H9 (cell line): ENCODE measurements around the gene CSNK1A1L. TPM values are rescaled to one million over a fixed set of nuclear protein-coding genes. Genes with fewer than 3 reads are reported as not detected.
"Not testable (repeated sequence)": the region's sequence is repeated elsewhere in the genome, so short reads cannot be mapped to it uniquely, and the experiment has no call there.

ENCODE experiments used
- DNase-seq: peaks from one replicate; pipeline ENCODE4 v3.0.0-alpha.2; 2017
- H2AFZ ChIP-seq: one replicate; pipeline ENCODE4 v1.6.1; 2013; ENCODE audit warnings: mild to moderate bottlenecking, low read length, control low read depth, moderate library complexity
- H2AK5ac ChIP-seq: 2 replicates; pipeline ENCODE4 v1.6.1; 2013; ENCODE audit warnings: low read length, control low read depth, mixed read lengths; ENCODE audit not compliant: insufficient read length
- H2BK120ac ChIP-seq: one replicate; pipeline ENCODE4 v1.6.1; 2013; ENCODE audit warnings: low read depth, mild to moderate bottlenecking, low read length, control low read depth, inconsistent platforms; ENCODE audit not compliant: poor library complexity, severe bottlenecking
- H2BK12ac ChIP-seq: 2 replicates; pipeline ENCODE4 v1.6.1; 2013; ENCODE audit warnings: low read length, control low read depth, mixed read lengths, low read depth; ENCODE audit not compliant: insufficient read length
- H2BK15ac ChIP-seq: 2 replicates; pipeline ENCODE4 v1.6.1; 2013; ENCODE audit warnings: low read depth, low read length, control low read depth
- H2BK20ac ChIP-seq: one replicate; pipeline ENCODE4 v1.6.1; 2013; ENCODE audit warnings: low read depth, mild to moderate bottlenecking, low read length, control low read depth, inconsistent platforms; ENCODE audit not compliant: poor library complexity, severe bottlenecking
- H2BK5ac ChIP-seq: 2 replicates; pipeline ENCODE4 v1.6.1; 2013; ENCODE audit warnings: low read length, control low read depth, mixed read lengths; ENCODE audit not compliant: insufficient read length
- H3K14ac ChIP-seq: 2 replicates; pipeline ENCODE4 v1.6.1; 2013; ENCODE audit warnings: low read length, control low read depth; ENCODE audit not compliant: insufficient read depth
- H3K18ac ChIP-seq: 2 replicates; pipeline ENCODE4 v1.6.1; 2013; ENCODE audit warnings: low read depth, mild to moderate bottlenecking, mixed read lengths, low read length, control low read depth; ENCODE audit not compliant: insufficient read length
- H3K23ac ChIP-seq: 2 replicates; pipeline ENCODE4 v1.6.1; 2013; ENCODE audit warnings: low read length, control low read depth, mixed read lengths, low read depth; ENCODE audit not compliant: insufficient read length
- H3K23me2 ChIP-seq: 2 replicates; pipeline ENCODE4 v1.6.1; 2013; ENCODE audit warnings: low read depth, mild to moderate bottlenecking, mixed read lengths, low read length, control low read depth; ENCODE audit not compliant: insufficient read length, poor library complexity, severe bottlenecking
- H3K27ac ChIP-seq: 2 replicates; pipeline ENCODE4 v1.5.1; 2013; ENCODE audit warnings: low read length, control low read depth, mixed read lengths, low read depth; ENCODE audit not compliant: insufficient read length
- H3K27me3 ChIP-seq: 2 replicates; pipeline ENCODE4 v1.6.1; 2013; ENCODE audit warnings: low read length, control low read depth, inconsistent platforms; ENCODE audit not compliant: insufficient read depth
- H3K4ac ChIP-seq: 2 replicates; pipeline ENCODE4 v1.6.1; 2013; ENCODE audit warnings: low read depth, mild to moderate bottlenecking, control low read depth, inconsistent platforms, low read length, moderate library complexity
- H3K4me1 ChIP-seq: 2 replicates; pipeline ENCODE4 v1.6.1; 2013; ENCODE audit warnings: low read length, control low read depth, inconsistent platforms; ENCODE audit not compliant: insufficient read depth
- H3K4me2 ChIP-seq: 2 replicates; pipeline ENCODE4 v1.6.1; 2013; ENCODE audit warnings: low read length, control low read depth, mixed read lengths; ENCODE audit not compliant: insufficient read length, insufficient read depth
- H3K56ac ChIP-seq: 2 replicates; pipeline ENCODE4 v1.6.1; 2013; ENCODE audit warnings: low read depth, mild to moderate bottlenecking, mixed read lengths, low read length, control low read depth; ENCODE audit not compliant: insufficient read length
- H3K79me1 ChIP-seq: 2 replicates; pipeline ENCODE4 v1.6.1; 2013; ENCODE audit warnings: low read depth, mild to moderate bottlenecking, moderate library complexity, low read length, control low read depth, inconsistent platforms; ENCODE audit not compliant: insufficient read depth, poor library complexity, severe bottlenecking
- H3K79me2 ChIP-seq: 2 replicates; pipeline ENCODE4 v1.6.1; 2013; ENCODE audit warnings: low read length, control low read depth, inconsistent platforms; ENCODE audit not compliant: insufficient read depth
- H3K9ac ChIP-seq: 2 replicates; pipeline ENCODE4 v1.6.1; 2013; ENCODE audit warnings: low read length, control low read depth, mixed read lengths; ENCODE audit not compliant: insufficient read length; ENCODE audit errors: extremely low read depth
- H3K9me3 ChIP-seq: one replicate; pipeline ENCODE4 v1.6.1; 2013; ENCODE audit warnings: low read depth, low read length, inconsistent platforms; ENCODE audit not compliant: control insufficient read depth
- H3T11ph ChIP-seq: one replicate; pipeline ENCODE4 v1.6.1; 2013; ENCODE audit warnings: mild to moderate bottlenecking, low read length, control low read depth, inconsistent platforms
- H4K20me1 ChIP-seq: one replicate; pipeline ENCODE4 v1.6.1; 2013; ENCODE audit not compliant: control insufficient read depth, insufficient read length, insufficient read depth
- H4K5ac ChIP-seq: 2 replicates; pipeline ENCODE4 v1.6.1; 2013; ENCODE audit warnings: low read depth, mild to moderate bottlenecking, mixed read lengths, low read length, control low read depth; ENCODE audit not compliant: insufficient read length
- H4K8ac ChIP-seq: replicated peaks from 2 replicates; pipeline ENCODE4 v1.6.1; 2013; ENCODE audit warnings: low read length, control low read depth, mixed read lengths, low read depth; ENCODE audit not compliant: insufficient read length
- H4K91ac ChIP-seq: 2 replicates; pipeline ENCODE4 v1.6.1; 2013; ENCODE audit warnings: low read depth, mild to moderate bottlenecking, moderate library complexity, mixed read lengths, low read length, control low read depth; ENCODE audit not compliant: insufficient read length
- H3K27ac Mint-ChIP-seq, 3 experiments: 2 replicates in 2 of 3; 3 replicates in 1 of 3; pipeline ENCODE4 v1.8.0; 2020 to 2021; ENCODE audit warnings: mixed read lengths in 3 of 3, mild to moderate bottlenecking in 1 of 3, moderate library complexity in 1 of 3
- H3K27me3 Mint-ChIP-seq: 2 replicates; pipeline ENCODE4 v1.8.0; 2021; ENCODE audit warnings: low read depth, mild to moderate bottlenecking, moderate library complexity, mixed read lengths
- H3K36me3 Mint-ChIP-seq, 3 experiments: 2 replicates in 2 of 3; 3 replicates in 1 of 3; pipeline ENCODE4 v1.8.0; 2020 to 2021; ENCODE audit warnings: low read depth in 3 of 3, mixed read lengths in 3 of 3; ENCODE audit not compliant: insufficient read depth in 1 of 3
- H3K4me1 Mint-ChIP-seq, 2 experiments: 2 replicates each; pipeline ENCODE4 v1.8.0; 2020; ENCODE audit warnings: mixed read lengths in 2 of 2
- H3K4me3 Mint-ChIP-seq, 2 experiments: 2 replicates in 1 of 2; 3 replicates in 1 of 2; pipeline ENCODE4 v1.8.0; 2020 to 2021; ENCODE audit warnings: mild to moderate bottlenecking in 2 of 2, mixed read lengths in 2 of 2, moderate library complexity in 1 of 2
- H3K9me3 Mint-ChIP-seq, 2 experiments: 2 replicates in 1 of 2; 3 replicates in 1 of 2; pipeline ENCODE4 v1.8.0; 2020; ENCODE audit warnings: mild to moderate bottlenecking in 2 of 2, mixed read lengths in 2 of 2, moderate library complexity in 1 of 2
- CTCF ChIP-seq: fragments of 200-600 bp; sonication (generic); conservative IDR thresholded peaks from 3 replicates; pipeline ENCODE4 v1.8.0; 2021; ENCODE audit warnings: antibody characterized with exemption, mild to moderate bottlenecking
- WGBS: extraction: QIAGEN DNeasy Blood & Tissue Kit; methylation state at CpG from one replicate; pipeline ENCODE4 v1.1.7; 2013; ENCODE audit warnings: missing lambda C conversion rate, low lambda C conversion rate, mixed read lengths; ENCODE audit not compliant: insufficient read length; ENCODE audit errors: extremely low coverage; 5-methylcytosine and 5-hydroxymethylcytosine counted together
- total RNA-seq: library from RNA; stranded (reverse); gene quantifications from 2 replicates; pipeline ENCODE4 v1.2.1, GENCODE V29; 2021

Gene CSNK1A1L
- total RNA-seq, 1 experiment from 2014 or later, result not detected

- Histone ChIP-seq H3T11ph (peak within 1 kb of the TSS; percentile 88), H3K4ac (no peak within 1 kb of the TSS; the same call in 1 of the 2 replicates), H4K8ac (no peak within 1 kb of the TSS), H3K23me2 (peaks cover 3% of the 10 kb centered on the region), H2BK20ac (no peak within 1 kb of the TSS), H4K91ac (peak within 1 kb of the TSS; percentile 80), H2AFZ (no peak within 1 kb of the TSS), H3K9ac (peak within 1 kb of the TSS; percentile 96), H3K9me3 (no peaks in the 10 kb centered on the region), H3K18ac (peak within 1 kb of the TSS; percentile 90), H3K27me3 (no peaks in the 10 kb centered on the region), H3K56ac (no peak within 1 kb of the TSS), H2BK120ac (no peak within 1 kb of the TSS), H3K14ac (peak within 1 kb of the TSS; percentile 91), H2AK5ac (no peak within 1 kb of the TSS), H3K79me2 (peaks cover 15% of the 10 kb centered on the region; the same call in 1 of the 2 replicates), H2BK5ac (peak within 1 kb of the TSS; percentile 15), H2BK12ac (peak within 1 kb of the TSS; percentile 17), H3K4me1 (no peaks in the 10 kb centered on the region), H4K5ac (peak within 1 kb of the TSS; percentile 81), H3K4me2 (peak within 1 kb of the TSS; percentile 95), H3K79me1 (peaks cover 5% of the 10 kb centered on the region), H3K27ac (no peak within 1 kb of the TSS), H4K20me1 (no peaks in the 10 kb centered on the region), H2BK15ac (peak within 1 kb of the TSS; percentile 54; the same call in 1 of the 2 replicates), H3K23ac (no peak within 1 kb of the TSS)
- no CpG with 5 or more reads among the region's 75 CpGs for WGBS
- no peak for TF ChIP-seq CTCF
- H3K4me1 Mint-ChIP-seq, result peaks cover 8 to 15% of the 10 kb centered on the region in 2 experiments
- peaks cover 17 to 19% (median 17%) of the 10 kb centered on the region in 3 experiments for H3K36me3 Mint-ChIP-seq
- H3K9me3 Mint-ChIP-seq, result peaks cover 3 to 8% of the 10 kb centered on the region in 2 experiments; a peak in 4 of 5 replicates
- peaks cover 3% of the 10 kb centered on the region for H3K27me3 Mint-ChIP-seq
- peak; percentile 96 for DNase-seq
- peak within 1 kb of the TSS; percentile 96 to 99 (median 98) for H3K27ac Mint-ChIP-seq
- peak within 1 kb of the TSS; percentile 90 to 95 for H3K4me3 Mint-ChIP-seq
Observed at GRCh38 chr13:37058910-37059847, 46.3 kb downstream of the CSNK1A1L start, which contains the start of gene SUPT20H. TSS of gene SUPT20H (minus strand) at chr13:37059688. CDS start at chr13:37051490, 8,198 bp downstream.

- H2BK20ac ChIP-seq, H2BK5ac ChIP-seq, H3K9me3 Mint-ChIP-seq, H2BK15ac ChIP-seq, H3K27me3 Mint-ChIP-seq, H4K8ac ChIP-seq, H3K4me3 Mint-ChIP-seq, H3K9me3 ChIP-seq, H3K79me1 ChIP-seq, H3K23ac ChIP-seq, H3K14ac ChIP-seq, H3K56ac ChIP-seq, H2AFZ ChIP-seq, H3K4ac ChIP-seq, H4K20me1 ChIP-seq, H3K4me1 ChIP-seq, H3K27me3 ChIP-seq, H3K4me2 ChIP-seq, H2BK12ac ChIP-seq, H4K5ac ChIP-seq, H3K18ac ChIP-seq, H2BK120ac ChIP-seq, H4K91ac ChIP-seq, H2AK5ac ChIP-seq, H3K9ac ChIP-seq, H3T11ph ChIP-seq, H3K27ac ChIP-seq, H3K27ac Mint-ChIP-seq, DNase-seq, H3K23me2 ChIP-seq: not testable (repeated sequence)
- H3K4me1 Mint-ChIP-seq, result peaks cover 17 to 21% of the 10 kb centered on the region in 2 experiments
- WGBS, result no CpG with 5 or more reads among the region's 2 CpGs
- peaks cover 24 to 28% (median 26%) of the 10 kb centered on the region in 3 experiments for H3K36me3 Mint-ChIP-seq
- H3K79me2 ChIP-seq, result peaks cover 19% of the 10 kb centered on the region; the same call in 1 of the 2 replicates
Observed at GRCh38 chr13:37056228-37056627, 49.2 kb downstream of the CSNK1A1L start.
